ENCODE measurements around the gene CCDC85C. TPM values are rescaled to one million over a fixed set of nuclear protein-coding genes. Genes with fewer than 3 reads are reported as not detected.

Gene CCDC85C
- polyA plus RNA-seq, 3 donors = 23.7 to 27.9 (median 25.4) TPM

DNA sequence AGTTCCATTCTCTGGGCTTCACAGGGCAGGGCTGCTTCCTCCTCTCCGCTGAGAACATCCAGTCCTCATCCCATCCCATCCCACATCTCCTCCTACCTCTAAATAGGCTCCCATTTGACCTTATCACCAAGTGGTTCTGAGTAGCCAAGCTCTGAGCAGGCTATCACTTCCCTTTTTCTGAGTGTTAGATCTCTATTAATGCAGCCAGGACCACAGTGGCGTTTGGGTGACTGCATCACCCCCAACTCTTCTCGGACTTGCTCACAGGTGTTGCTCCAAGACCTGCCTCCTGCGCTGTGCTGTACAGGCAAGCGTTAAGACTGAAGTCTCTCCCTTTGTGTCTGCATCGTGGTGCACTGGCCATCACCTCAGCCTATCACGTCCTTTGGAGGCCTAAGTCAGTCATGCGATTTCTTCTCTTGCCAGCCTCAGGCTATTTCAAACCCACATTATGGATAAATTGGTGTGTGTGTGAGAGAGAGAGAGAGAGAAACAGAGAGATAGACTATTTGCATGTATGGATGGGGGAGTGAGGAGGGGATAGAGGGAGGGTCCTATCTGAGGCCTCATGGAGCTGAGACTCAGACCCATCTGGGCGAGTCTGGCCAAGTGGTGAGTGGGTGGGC, 28.5 kb upstream of the CCDC85C start:
- DNase-seq (ENCODE audit: low read depth in 3 of 3, low spot score in 2 of 3) = no peak

GRCh38 chr14:99630202-99630601, 26.2 kb upstream of the CCDC85C start:
- no peak for DNase-seq (ENCODE audit: low read depth in 3 of 3, low spot score in 2 of 3)

- DNase-seq (ENCODE audit: low read depth in 3 of 3, low spot score in 2 of 3) = no peak
These were observed 25.0 kb upstream of the CCDC85C start for GRCh38 chr14:99628887-99629618.

GRCh38 chr14:99627510-99628381, 23.7 kb upstream of the CCDC85C start:
- no peak for DNase-seq (ENCODE audit: low read depth in 3 of 3, low spot score in 2 of 3)

GRCh38 chr14:99627100-99627499, 23.1 kb upstream of the CCDC85C start:
- DNase-seq (ENCODE audit: low read depth in 3 of 3, low spot score in 2 of 3) = no peak

GRCh38 chr14:99626041-99626648, 22.1 kb upstream of the CCDC85C start:
- no peak for DNase-seq (ENCODE audit: low read depth in 3 of 3, low spot score in 2 of 3)

DNA sequence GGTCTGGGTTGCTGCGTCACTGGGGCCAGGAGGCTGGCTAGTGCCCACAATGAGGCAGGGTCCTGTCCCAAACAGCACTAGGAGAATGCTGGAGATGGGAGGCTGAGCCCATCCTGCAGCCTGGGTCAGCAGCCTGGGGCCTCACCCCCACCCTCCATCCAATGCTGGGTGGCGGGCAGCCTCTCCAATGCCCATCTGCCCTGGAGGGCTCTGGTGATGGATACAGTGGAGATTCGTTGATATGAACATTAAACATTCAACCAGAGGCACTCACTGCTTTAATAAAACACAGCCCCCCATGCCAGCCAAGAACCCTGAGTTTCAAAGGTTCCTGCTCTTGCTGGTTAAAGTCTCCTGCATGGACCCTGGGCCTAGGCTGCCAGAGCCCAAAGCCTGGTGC, 21.5 kb upstream of the CCDC85C start:
- DNase-seq (ENCODE audit: low read depth in 3 of 3, low spot score in 2 of 3) = no peak

- no peak for DNase-seq (ENCODE audit: low read depth in 3 of 3, low spot score in 2 of 3)
These were observed 21.0 kb upstream of the CCDC85C start for GRCh38 chr14:99624971-99625370.

GRCh38 chr14:99624024-99624423, 20.0 kb upstream of the CCDC85C start:
- DNase-seq (ENCODE audit: low read depth in 3 of 3, low spot score in 2 of 3) = no peak

DNA sequence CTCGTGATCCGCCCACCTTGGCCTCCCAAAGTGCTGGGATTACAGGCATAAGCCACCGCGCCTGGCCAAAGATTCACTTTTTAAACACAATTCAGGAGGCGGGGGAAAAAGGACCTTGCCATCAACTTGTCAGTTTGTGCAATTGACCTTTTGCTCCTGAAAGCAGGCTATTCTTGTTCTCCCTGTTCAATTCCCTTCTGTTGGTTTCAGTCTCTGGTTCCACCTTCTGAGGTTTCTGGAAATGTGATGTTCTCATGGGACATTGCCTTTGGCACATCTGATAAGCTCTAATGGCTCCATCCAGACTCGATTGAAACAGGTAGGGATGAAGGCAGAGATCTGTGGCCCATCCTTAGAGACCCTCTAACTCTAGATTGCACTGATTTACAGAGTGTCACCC, 17.9 kb upstream of the CCDC85C start:
- no peak for DNase-seq (ENCODE audit: low read depth in 3 of 3, low spot score in 2 of 3)

DNA sequence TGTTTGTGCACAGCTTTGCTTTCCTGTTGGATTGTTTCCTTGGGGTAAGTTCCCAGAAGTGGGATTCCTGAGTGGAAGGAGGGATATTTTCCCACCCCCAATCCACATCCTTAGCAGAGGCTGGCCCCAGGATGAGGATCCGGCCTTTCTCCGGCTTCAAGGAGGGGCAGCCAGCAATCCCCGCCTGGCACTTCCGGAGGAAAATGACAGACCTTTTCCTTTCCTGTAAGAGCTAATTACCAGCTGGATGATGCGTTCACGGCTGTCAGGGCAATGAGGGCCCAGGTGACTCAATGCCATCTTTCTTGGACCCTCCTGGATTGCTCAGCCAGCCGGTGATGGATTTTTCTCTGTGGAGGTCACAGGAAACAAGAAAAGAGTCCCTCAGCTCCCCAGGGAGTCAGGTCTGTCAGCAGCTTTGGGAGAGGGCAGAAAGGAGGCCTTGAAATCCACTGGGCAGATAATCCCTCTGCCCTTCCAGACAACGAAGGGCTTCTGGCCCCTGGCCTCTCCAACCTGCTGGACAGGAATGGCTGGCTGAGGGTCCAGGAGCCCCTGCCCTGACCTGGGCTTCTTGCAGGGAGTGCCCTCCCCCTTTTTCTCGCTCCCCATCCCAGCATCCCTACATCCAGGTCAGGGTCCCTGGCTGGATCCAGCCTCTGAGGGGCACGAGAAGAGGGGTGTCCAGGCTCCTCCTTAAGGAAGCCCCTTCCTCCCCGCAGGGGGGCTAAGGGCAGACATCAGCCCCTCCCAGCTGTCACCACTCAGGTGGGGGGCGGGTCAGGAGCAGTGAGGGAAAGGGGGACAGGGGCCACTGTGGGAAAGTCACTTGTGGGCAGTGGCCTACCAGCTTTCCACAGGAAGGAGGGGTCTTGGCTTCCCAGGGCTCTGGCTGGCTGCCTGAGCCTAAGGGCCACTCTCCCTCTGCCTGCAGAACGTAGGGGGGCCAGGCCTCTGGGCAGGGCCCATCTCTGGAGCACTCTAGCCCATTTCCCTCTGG, 16.1 kb upstream of the CCDC85C start:
- no peak for DNase-seq (ENCODE audit: low read depth in 3 of 3, low spot score in 2 of 3)

DNA sequence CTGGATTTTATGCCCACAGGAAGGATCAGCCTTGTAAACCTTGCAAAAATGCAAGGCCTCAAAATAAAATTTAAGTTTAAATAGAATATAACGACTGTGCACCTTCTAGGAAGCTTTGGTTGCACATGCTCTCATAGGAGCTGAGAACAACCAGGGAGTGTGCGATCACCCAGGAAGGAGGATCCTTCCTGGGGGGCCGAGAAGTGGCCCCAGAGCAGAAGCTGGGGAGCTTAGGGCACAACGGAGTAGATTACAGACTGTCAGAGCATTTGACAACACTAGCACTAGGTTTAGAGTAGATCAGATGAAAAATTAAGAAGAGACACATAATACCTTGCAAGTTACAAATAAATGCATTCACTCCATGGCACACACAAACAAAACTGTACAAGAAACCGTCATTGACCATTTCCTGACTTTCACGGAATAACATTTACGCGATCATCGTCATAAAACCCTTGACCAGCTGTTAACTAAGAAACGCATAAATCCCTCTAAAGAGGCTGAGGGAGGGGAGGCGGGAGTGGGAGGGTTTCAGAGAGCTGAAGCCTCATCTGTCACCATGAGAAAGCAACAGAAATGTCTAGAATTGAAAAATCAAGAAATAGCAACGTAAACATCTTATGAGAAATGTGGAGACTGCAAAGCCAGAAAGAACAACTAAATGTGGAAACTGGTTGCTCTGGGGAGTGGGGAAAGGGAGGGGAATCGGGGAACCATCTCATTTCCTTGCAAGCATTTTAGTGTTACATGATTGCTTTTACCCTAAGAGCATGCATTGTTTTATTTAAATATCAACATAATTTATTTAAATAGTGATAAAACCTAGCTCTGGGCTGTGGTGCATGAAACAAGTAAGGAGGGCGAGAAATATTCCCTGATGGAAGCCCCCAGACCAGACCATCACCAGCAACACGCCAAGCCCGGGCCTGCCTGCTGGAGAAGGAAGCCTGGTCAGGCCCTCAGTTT, 13.1 kb upstream of the CCDC85C start:
- no peak for DNase-seq (ENCODE audit: low read depth in 3 of 3, low spot score in 2 of 3)

- DNase-seq (ENCODE audit: low read depth in 3 of 3, low spot score in 2 of 3) = no peak
These were observed 11.6 kb upstream of the CCDC85C start for GRCh38 chr14:99615497-99616157.

GRCh38 chr14:99612738-99613330, 8.8 kb upstream of the CCDC85C start:
- no peak for DNase-seq (ENCODE audit: low read depth in 3 of 3, low spot score in 2 of 3)

GRCh38 chr14:99612071-99612737, 8.2 kb upstream of the CCDC85C start:
- no peak for DNase-seq (ENCODE audit: low read depth in 3 of 3, low spot score in 2 of 3)

DNA sequence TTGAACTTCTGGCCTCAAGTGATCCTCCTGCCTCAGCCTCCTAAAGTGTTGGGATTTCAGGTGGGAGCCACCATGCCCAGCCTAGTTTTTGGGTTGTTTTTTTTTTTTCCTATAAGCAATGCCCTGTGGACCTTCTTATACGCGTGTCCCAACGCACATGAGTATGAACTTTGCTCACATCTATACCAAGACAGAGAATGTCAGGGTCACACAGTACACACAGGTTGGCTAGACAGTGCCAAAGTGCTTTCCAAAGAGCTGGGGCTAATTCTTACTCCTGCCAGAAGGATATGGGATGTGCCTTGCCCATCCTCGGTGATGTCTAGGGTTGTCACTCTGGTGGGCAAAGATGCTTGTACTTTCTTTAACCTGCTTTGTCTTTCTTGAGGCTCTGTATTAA, 7.6 kb upstream of the CCDC85C start:
- DNase-seq (ENCODE audit: low read depth in 3 of 3, low spot score in 2 of 3) = no peak

Measured in right renal cortex interstitium (tissue), 3 donors.